Activated T-helper 17 cell treated with anti-CD3 and anti-CD28 coated beads, Interleukin-2, amount 50 U/mL, for 72 hours (primary cell): ENCODE results near the gene LAMTOR3. TPM values are rescaled to one million over a fixed set of nuclear protein-coding genes. Genes with fewer than 3 reads are reported as not detected.

Experiments
- ATAC-seq: fragments of 150-1000 bp; cut with Tn5 transposase; replicated peaks from 2 replicates; pipeline ENCODE4 v1.10.0; 2021; ENCODE audit warnings: mild to moderate bottlenecking, moderate library complexity
- H3K27ac Mint-ChIP-seq: one replicate; pipeline ENCODE4 v1.8.0; 2022; ENCODE audit warnings: mixed read lengths
- H3K27me3 Mint-ChIP-seq: one replicate; pipeline ENCODE4 v1.8.0; 2022; ENCODE audit warnings: mixed read lengths
- H3K36me3 Mint-ChIP-seq: one replicate; pipeline ENCODE4 v1.8.0; 2022; ENCODE audit warnings: low read depth, mild to moderate bottlenecking, mixed read lengths
- H3K4me1 Mint-ChIP-seq: one replicate; pipeline ENCODE4 v1.8.0; 2022; ENCODE audit warnings: mixed read lengths
- H3K4me3 Mint-ChIP-seq: one replicate; pipeline ENCODE4 v1.8.0; 2022; ENCODE audit warnings: mild to moderate bottlenecking, mixed read lengths
- H3K9me3 Mint-ChIP-seq: one replicate; pipeline ENCODE4 v1.8.0; 2022; ENCODE audit warnings: mixed read lengths
- total RNA-seq, 2 donors: library from RNA; stranded (reverse); gene quantifications; one replicate each; pipeline ENCODE4 v1.2.3, GENCODE V29; 2022

Gene LAMTOR3
- total RNA-seq, 2 donors from 2014 or later = 31.6 to 31.9 TPM

DNA sequence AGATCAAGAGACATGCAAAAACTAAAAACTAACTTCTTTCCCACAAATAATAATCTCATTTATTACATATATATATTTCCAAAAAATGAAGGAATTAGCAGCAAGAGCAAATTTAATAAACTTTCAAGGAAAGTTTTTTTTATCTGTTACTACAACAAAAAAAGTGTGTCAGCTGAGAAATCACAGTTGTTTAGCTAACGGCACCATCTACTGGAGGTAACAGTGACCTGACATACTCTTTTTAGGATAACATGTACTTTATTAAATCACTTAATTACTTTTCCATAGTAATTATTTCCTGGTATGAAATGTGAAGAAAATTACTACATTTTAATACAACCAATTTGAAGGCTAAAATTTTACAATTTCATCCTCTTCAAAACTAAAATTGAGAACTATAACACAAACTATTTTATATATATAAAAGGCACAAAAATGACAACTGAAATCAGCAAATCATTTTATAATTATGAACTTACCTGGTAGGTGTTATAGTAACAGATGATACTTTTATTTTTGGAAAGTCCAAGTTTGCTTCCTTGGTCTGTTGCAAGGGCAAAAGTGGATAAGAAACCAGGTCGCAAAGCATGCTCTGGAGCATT is 9.1 kb downstream of the LAMTOR3 start:
- ATAC-seq = no peak
- no peaks in the 10 kb centered on the region for H3K4me1 Mint-ChIP-seq
- no peak overlapping the region for H3K4me3 Mint-ChIP-seq
- H3K36me3 Mint-ChIP-seq = peaks cover 83% of the 10 kb centered on the region
- no peaks in the 10 kb centered on the region for H3K9me3 Mint-ChIP-seq
- no peak overlapping the region for H3K27ac Mint-ChIP-seq
- H3K27me3 Mint-ChIP-seq = no peaks in the 10 kb centered on the region

GRCh38 chr4:99879458-99879857 is 14.8 kb downstream of the LAMTOR3 start:
- Mint-ChIP-seq H3K27me3 (no peaks in the 10 kb centered on the region), H3K9me3 (no peaks in the 10 kb centered on the region), H3K27ac (no peak overlapping the region), H3K4me1 (no peaks in the 10 kb centered on the region), H3K36me3 (peaks cover 58% of the 10 kb centered on the region), H3K4me3 (no peak overlapping the region)
- ATAC-seq = no peak

DNA sequence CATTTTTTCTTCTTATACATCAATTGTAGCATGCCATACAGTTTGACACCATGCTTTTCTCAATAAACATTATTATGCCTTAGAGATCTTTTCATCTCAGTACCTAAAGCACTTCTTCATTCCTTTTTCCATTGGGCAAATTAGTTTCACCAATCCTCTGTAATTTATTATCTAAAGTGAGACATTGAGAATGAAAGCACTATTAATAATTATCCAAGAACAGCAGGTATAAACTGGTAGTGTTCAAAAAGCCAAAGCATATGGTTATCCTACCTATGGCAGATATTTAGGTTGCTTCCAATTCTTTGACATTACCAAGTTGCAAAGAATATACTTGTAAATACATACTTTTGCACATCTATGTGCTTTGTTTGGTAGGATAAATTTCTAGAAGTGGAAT is 15.6 kb downstream of the LAMTOR3 start:
- Mint-ChIP-seq H3K36me3 (peaks cover 56% of the 10 kb centered on the region), H3K27me3 (no peaks in the 10 kb centered on the region), H3K27ac (no peak overlapping the region), H3K4me3 (no peak overlapping the region), H3K9me3 (no peaks in the 10 kb centered on the region), H3K4me1 (no peaks in the 10 kb centered on the region)
- ATAC-seq = no peak

GRCh38 chr4:99876946-99877345 is 17.3 kb downstream of the LAMTOR3 start:
- Mint-ChIP-seq H3K9me3 (no peaks in the 10 kb centered on the region), H3K36me3 (peaks cover 47% of the 10 kb centered on the region), H3K27me3 (no peaks in the 10 kb centered on the region), H3K4me3 (no peak overlapping the region), H3K27ac (no peak overlapping the region), H3K4me1 (no peaks in the 10 kb centered on the region)
- ATAC-seq = no peak

GRCh38 chr4:99875071-99875470 is 19.2 kb downstream of the LAMTOR3 start:
- H3K27ac Mint-ChIP-seq = no peak overlapping the region
- no peak for ATAC-seq

GRCh38 chr4:99872570-99872969 is 21.7 kb downstream of the LAMTOR3 start:
- H3K27me3 Mint-ChIP-seq = no peaks in the 10 kb centered on the region
- no peak for ATAC-seq
- H3K36me3 Mint-ChIP-seq = peaks cover 27% of the 10 kb centered on the region
- no peaks in the 10 kb centered on the region for H3K9me3 Mint-ChIP-seq
- no peak overlapping the region for H3K27ac Mint-ChIP-seq
- H3K4me3 Mint-ChIP-seq = no peak overlapping the region
- peaks cover 12% of the 10 kb centered on the region for H3K4me1 Mint-ChIP-seq

More at GRCh38 chr4:99875071-99875470, 19.2 kb downstream of the LAMTOR3 start:
- peaks cover 5% of the 10 kb centered on the region for H3K4me1 Mint-ChIP-seq
- H3K9me3 Mint-ChIP-seq = no peaks in the 10 kb centered on the region
- H3K36me3 Mint-ChIP-seq = peaks cover 32% of the 10 kb centered on the region
- no peak overlapping the region for H3K4me3 Mint-ChIP-seq
- H3K27me3 Mint-ChIP-seq = no peaks in the 10 kb centered on the region

- Mint-ChIP-seq H3K9me3 (no peaks in the 10 kb centered on the region), H3K36me3 (peaks cover 67% of the 10 kb centered on the region), H3K4me1 (peaks cover 12% of the 10 kb centered on the region), H3K27ac (peak overlapping the region; percentile 70), H3K27me3 (no peaks in the 10 kb centered on the region), H3K4me3 (no peak overlapping the region)
- peak; percentile 98 for ATAC-seq
Measured at GRCh38 chr4:99868126-99868596, 26.1 kb downstream of the LAMTOR3 start.

- no peaks in the 10 kb centered on the region for H3K9me3 Mint-ChIP-seq
- H3K4me1 Mint-ChIP-seq = peaks cover 13% of the 10 kb centered on the region
- no peak overlapping the region for H3K27ac Mint-ChIP-seq
- H3K27me3 Mint-ChIP-seq = no peaks in the 10 kb centered on the region
- ATAC-seq = no peak
- H3K4me3 Mint-ChIP-seq = no peak overlapping the region
- peaks cover 88% of the 10 kb centered on the region for H3K36me3 Mint-ChIP-seq
Measured at GRCh38 chr4:99863804-99864203, 30.4 kb downstream of the LAMTOR3 start.

GRCh38 chr4:99861120-99861905 is 32.9 kb downstream of the LAMTOR3 start:
- H3K4me3 Mint-ChIP-seq = peak overlapping the region; percentile 53
- H3K4me1 Mint-ChIP-seq = peaks cover 17% of the 10 kb centered on the region
- ATAC-seq = peak; percentile 97
- H3K9me3 Mint-ChIP-seq = no peaks in the 10 kb centered on the region
- H3K27me3 Mint-ChIP-seq = no peaks in the 10 kb centered on the region
- peaks cover 80% of the 10 kb centered on the region for H3K36me3 Mint-ChIP-seq
- peak overlapping the region; percentile 90 for H3K27ac Mint-ChIP-seq

DNA sequence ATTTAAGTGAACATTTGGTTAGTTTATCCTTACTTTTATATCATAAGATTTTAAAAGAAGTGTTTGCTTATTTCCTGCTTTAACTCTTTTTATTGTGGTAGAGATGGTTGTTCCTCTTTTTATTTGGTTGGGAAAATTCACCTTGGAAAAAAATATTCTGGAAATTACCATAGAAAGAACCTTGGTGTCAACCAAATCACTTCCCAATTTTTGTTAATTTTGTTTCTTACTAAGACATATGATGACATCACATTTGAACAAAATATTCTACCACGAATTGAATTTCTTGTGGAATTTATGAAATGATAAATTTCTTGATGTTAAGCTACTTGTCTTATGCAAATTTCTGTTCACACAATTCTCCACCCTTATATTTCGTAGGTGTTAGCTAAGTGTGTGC is 33.7 kb downstream of the LAMTOR3 start:
- Mint-ChIP-seq H3K9me3 (no peaks in the 10 kb centered on the region), H3K27ac (no peak overlapping the region), H3K27me3 (no peaks in the 10 kb centered on the region), H3K4me3 (peak overlapping the region; percentile 53), H3K4me1 (peaks cover 25% of the 10 kb centered on the region), H3K36me3 (peaks cover 78% of the 10 kb centered on the region)
- no peak for ATAC-seq

- Mint-ChIP-seq H3K9me3 (no peaks in the 10 kb centered on the region), H3K4me1 (peaks cover 34% of the 10 kb centered on the region), H3K27ac (peak overlapping the region; percentile 68), H3K36me3 (peaks cover 78% of the 10 kb centered on the region), H3K4me3 (no peak overlapping the region), H3K27me3 (no peaks in the 10 kb centered on the region)
- no peak for ATAC-seq
Measured at GRCh38 chr4:99859618-99860017, 34.6 kb downstream of the LAMTOR3 start.

GRCh38 chr4:99857307-99857706 is 36.9 kb downstream of the LAMTOR3 start:
- ATAC-seq = no peak
- Mint-ChIP-seq H3K4me3 (peak overlapping the region; percentile 53), H3K4me1 (peaks cover 50% of the 10 kb centered on the region), H3K27ac (peak overlapping the region; percentile 59), H3K27me3 (no peaks in the 10 kb centered on the region), H3K9me3 (no peaks in the 10 kb centered on the region), H3K36me3 (peaks cover 83% of the 10 kb centered on the region)

GRCh38 chr4:99856166-99856565 is 38.1 kb downstream of the LAMTOR3 start:
- Mint-ChIP-seq H3K27me3 (no peaks in the 10 kb centered on the region), H3K4me3 (peak overlapping the region; percentile 53), H3K4me1 (peaks cover 55% of the 10 kb centered on the region), H3K36me3 (peaks cover 80% of the 10 kb centered on the region), H3K27ac (peak overlapping the region; percentile 59), H3K9me3 (no peaks in the 10 kb centered on the region)
- ATAC-seq = peak; percentile 65

DNA sequence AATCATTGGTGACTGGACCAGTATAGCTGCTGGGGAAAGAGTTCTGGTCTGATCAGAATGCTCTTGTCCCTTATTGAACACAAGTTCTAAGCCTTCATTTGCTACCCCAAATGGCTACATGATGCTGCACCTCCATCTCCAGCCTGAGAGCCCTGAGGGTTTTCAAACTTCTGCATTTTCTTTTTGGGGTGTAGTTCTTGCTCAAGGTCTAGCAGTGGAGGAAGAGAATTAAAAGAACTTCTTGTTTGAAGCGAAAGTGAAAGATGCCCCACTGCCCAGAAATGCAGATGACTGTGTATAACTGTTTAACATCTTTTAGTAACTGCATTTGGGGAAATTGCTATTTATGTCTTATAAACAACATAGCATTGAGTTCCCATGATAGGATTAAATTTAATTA is 38.5 kb downstream of the LAMTOR3 start:
- peaks cover 80% of the 10 kb centered on the region for H3K36me3 Mint-ChIP-seq
- peak overlapping the region; percentile 59 for H3K27ac Mint-ChIP-seq
- no peak for ATAC-seq
- H3K27me3 Mint-ChIP-seq = no peaks in the 10 kb centered on the region
- H3K4me3 Mint-ChIP-seq = peak overlapping the region; percentile 53
- H3K9me3 Mint-ChIP-seq = no peaks in the 10 kb centered on the region
- peaks cover 57% of the 10 kb centered on the region for H3K4me1 Mint-ChIP-seq

DNA sequence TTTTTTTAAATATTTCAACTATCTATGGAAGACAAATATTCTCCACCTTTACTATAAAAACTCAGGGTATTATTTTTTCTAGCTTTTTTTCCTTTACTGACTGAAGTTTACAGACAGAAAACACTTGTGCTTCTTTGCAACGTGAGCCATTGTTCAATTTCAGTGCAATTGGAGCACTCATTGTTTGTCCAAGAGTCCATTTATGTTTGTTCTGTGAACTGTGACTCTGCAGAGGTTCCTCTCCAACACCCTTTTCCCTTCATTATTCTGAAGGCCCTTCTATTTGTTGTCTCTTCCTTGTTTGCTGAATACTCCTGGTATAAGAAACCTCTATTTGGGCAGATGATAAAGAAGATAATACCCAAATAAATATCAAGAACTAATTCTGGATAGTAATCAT is 40.2 kb downstream of the LAMTOR3 start:
- no peak for ATAC-seq
- H3K27ac Mint-ChIP-seq = peak overlapping the region; percentile 59
- no peak overlapping the region for H3K4me3 Mint-ChIP-seq
- H3K4me1 Mint-ChIP-seq = peaks cover 66% of the 10 kb centered on the region
- H3K27me3 Mint-ChIP-seq = no peaks in the 10 kb centered on the region
- peaks cover 68% of the 10 kb centered on the region for H3K36me3 Mint-ChIP-seq
- H3K9me3 Mint-ChIP-seq = no peaks in the 10 kb centered on the region
